WERI-Rb-1 (cell line): Measurements from ENCODE around the gene PHACTR3.

Source experiments
- DNase-seq: peaks from one replicate; pipeline ENCODE4 v3.0.0-alpha.2; 2020
- H3K27ac ChIP-seq: fragments of 250-450 bp; sonication (Bioruptor Pico); 2 replicates; pipeline ENCODE4 v1.5.1; 2020; ENCODE audit warnings: mild to moderate bottlenecking, moderate library complexity
- H3K27me3 ChIP-seq: fragments of 250-450 bp; sonication (Bioruptor Pico); 2 replicates; pipeline ENCODE4 v1.5.1; 2021; ENCODE audit warnings: mild to moderate bottlenecking, low read depth, moderate library complexity; ENCODE audit not compliant: insufficient read depth, severe bottlenecking
- H3K36me3 ChIP-seq: fragments of 250-450 bp; sonication (Bioruptor Pico); 2 replicates; pipeline ENCODE4 v1.5.1; 2020; ENCODE audit warnings: mild to moderate bottlenecking, moderate library complexity
- H3K4me3 ChIP-seq: 2 replicates; pipeline ENCODE4 v1.5.1; 2011; ENCODE audit warnings: low read depth, mild to moderate bottlenecking, control low read depth, low read length
- H3K9me3 ChIP-seq: fragments of 250-450 bp; sonication (Bioruptor Pico); 2 replicates; pipeline ENCODE4 v1.5.1; 2021; ENCODE audit warnings: mild to moderate bottlenecking, moderate library complexity; ENCODE audit not compliant: severe bottlenecking
- TF ChIP-seq, protein P1 (sequence below): IDR thresholded peaks from 2 replicates; pipeline ENCODE4 v1.5.1; 2011; ENCODE audit warnings: low read depth, mild to moderate bottlenecking, control low read depth, inconsistent platforms, low read length

Gene PHACTR3

GRCh38 chr20:59807909-59808728, 203.8 kb downstream of the PHACTR3 start:
- DNase-seq = no peak
- Histone ChIP-seq H3K9me3 (no peaks in the 10 kb centered on the region), H3K27ac (no peak overlapping the region), H3K27me3 (peaks cover 100% of the 10 kb centered on the region), H3K4me3 (no peak overlapping the region), H3K36me3 (no peaks in the 10 kb centered on the region)
- TF ChIP-seq, protein P1, sequence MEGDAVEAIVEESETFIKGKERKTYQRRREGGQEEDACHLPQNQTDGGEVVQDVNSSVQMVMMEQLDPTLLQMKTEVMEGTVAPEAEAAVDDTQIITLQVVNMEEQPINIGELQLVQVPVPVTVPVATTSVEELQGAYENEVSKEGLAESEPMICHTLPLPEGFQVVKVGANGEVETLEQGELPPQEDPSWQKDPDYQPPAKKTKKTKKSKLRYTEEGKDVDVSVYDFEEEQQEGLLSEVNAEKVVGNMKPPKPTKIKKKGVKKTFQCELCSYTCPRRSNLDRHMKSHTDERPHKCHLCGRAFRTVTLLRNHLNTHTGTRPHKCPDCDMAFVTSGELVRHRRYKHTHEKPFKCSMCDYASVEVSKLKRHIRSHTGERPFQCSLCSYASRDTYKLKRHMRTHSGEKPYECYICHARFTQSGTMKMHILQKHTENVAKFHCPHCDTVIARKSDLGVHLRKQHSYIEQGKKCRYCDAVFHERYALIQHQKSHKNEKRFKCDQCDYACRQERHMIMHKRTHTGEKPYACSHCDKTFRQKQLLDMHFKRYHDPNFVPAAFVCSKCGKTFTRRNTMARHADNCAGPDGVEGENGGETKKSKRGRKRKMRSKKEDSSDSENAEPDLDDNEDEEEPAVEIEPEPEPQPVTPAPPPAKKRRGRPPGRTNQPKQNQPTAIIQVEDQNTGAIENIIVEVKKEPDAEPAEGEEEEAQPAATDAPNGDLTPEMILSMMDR = no peak

GRCh38 chr20:59808729-59809381, 204.5 kb downstream of the PHACTR3 start:
- no peaks in the 10 kb centered on the region for H3K9me3 ChIP-seq
- TF ChIP-seq, protein P1 = no peak
- no peak overlapping the region for H3K27ac ChIP-seq
- no peak for DNase-seq
- peaks cover 100% of the 10 kb centered on the region for H3K27me3 ChIP-seq
- no peaks in the 10 kb centered on the region for H3K36me3 ChIP-seq
- H3K4me3 ChIP-seq = no peak overlapping the region

- Histone ChIP-seq H3K36me3 (no peaks in the 10 kb centered on the region), H3K27me3 (peaks cover 100% of the 10 kb centered on the region), H3K4me3 (no peak overlapping the region), H3K9me3 (no peaks in the 10 kb centered on the region), H3K27ac (no peak overlapping the region)
- no peak for DNase-seq
- TF ChIP-seq, protein P1 = no peak
Observed at GRCh38 chr20:59809630-59810448, 205.5 kb downstream of the PHACTR3 start.

GRCh38 chr20:59810449-59811187, 206.3 kb downstream of the PHACTR3 start:
- TF ChIP-seq, protein P1 = no peak
- Histone ChIP-seq H3K9me3 (no peaks in the 10 kb centered on the region), H3K27ac (no peak overlapping the region), H3K4me3 (no peak overlapping the region), H3K27me3 (peaks cover 98% of the 10 kb centered on the region), H3K36me3 (no peaks in the 10 kb centered on the region)
- DNase-seq = no peak

DNA sequence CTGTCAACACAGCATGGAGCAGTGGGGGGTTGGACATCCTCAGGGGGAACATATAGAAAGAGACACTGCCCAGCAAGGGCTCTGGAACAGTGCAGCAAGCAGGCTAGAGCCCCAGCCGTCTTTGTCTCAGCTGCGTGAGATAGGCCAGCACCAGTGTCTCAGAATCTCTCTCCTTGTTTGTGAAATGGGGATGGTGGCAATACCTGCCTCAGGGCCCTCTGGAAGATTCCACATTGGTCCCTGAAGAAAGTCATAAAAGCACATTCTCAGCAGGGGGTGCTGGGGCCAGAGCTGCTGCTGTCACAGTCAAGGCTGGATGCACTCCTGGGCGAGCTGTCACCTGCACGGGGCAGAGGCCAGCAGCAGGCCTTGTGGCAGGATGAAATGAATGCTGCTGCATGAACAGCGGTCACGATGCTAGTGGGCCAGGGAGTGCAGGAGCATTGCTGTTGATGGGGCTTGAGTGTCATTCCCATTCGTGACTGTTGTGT, 207.4 kb downstream of the PHACTR3 start:
- H3K36me3 ChIP-seq = no peaks in the 10 kb centered on the region
- no peak overlapping the region for H3K4me3 ChIP-seq
- no peaks in the 10 kb centered on the region for H3K9me3 ChIP-seq
- TF ChIP-seq, protein P1 = no peak
- H3K27me3 ChIP-seq = peaks cover 98% of the 10 kb centered on the region
- DNase-seq = no peak
- H3K27ac ChIP-seq = no peak overlapping the region
